MM.1S (cell line): Measurements from ENCODE around the gene FKBP2.

Experiments
- EZH2 ChIP-seq: fragments of 300-600 bp; sonication (generic); optimal IDR thresholded peaks from 2 replicates; pipeline ENCODE3; 2017; ENCODE audit warnings: low read depth, mild to moderate bottlenecking, antibody characterized with exemption, low read length, mixed read lengths
- EZH2phosphoT487 ChIP-seq: fragments of 300-600 bp; sonication (generic); IDR thresholded peaks from 2 replicates; pipeline ENCODE4 v1.6.1; 2018; ENCODE audit warnings: antibody characterized with exemption, low read length
- TF ChIP-seq, protein P1 (sequence below): fragments of 300-600 bp; sonication (generic); IDR thresholded peaks from 2 replicates; pipeline ENCODE4 v1.5.1; 2016; ENCODE audit warnings: antibody characterized with exemption, low read length, mixed read lengths

DNA sequence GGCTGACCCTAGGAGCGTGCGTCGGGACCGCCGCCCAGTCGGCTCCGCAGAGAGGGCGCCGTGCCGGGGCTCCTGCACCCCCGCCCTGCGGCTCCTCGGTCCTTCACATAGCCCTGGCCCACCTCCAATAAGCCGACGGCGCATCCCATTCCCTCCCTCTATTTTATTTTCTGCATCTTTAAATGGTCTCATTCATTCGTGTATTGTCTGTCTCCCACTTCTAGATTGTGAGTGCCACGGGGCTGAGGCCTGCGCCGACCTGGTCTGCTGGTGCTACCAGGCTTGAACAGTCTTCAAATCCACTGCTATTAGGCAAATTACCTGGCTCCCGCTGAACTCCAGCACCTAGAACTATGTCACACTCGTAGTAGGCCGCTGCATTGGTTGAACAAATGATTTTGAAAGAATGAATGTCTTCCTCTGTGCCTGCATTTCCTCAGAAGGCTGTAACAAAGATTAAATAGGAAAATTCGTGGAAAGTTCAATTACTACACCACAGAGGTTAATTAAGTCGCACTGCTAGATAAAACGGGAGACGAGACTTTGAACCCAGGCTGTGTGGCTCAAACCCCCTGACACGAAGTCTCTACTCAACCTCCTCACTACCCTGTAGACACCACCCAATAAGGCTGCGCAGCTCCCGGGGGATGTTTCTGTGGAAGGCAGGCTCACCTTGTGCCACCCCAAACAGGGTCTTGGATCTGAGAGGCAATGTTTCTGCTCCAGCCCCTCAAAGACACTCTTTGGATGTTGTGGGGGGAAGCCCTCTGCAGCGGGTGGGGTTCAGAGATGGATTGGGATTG is 7.0 kb downstream of the FKBP2 start:
- TF ChIP-seq EZH2: no peak
- TF ChIP-seq, protein P1, sequence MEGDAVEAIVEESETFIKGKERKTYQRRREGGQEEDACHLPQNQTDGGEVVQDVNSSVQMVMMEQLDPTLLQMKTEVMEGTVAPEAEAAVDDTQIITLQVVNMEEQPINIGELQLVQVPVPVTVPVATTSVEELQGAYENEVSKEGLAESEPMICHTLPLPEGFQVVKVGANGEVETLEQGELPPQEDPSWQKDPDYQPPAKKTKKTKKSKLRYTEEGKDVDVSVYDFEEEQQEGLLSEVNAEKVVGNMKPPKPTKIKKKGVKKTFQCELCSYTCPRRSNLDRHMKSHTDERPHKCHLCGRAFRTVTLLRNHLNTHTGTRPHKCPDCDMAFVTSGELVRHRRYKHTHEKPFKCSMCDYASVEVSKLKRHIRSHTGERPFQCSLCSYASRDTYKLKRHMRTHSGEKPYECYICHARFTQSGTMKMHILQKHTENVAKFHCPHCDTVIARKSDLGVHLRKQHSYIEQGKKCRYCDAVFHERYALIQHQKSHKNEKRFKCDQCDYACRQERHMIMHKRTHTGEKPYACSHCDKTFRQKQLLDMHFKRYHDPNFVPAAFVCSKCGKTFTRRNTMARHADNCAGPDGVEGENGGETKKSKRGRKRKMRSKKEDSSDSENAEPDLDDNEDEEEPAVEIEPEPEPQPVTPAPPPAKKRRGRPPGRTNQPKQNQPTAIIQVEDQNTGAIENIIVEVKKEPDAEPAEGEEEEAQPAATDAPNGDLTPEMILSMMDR: no peak
- no peak for TF ChIP-seq EZH2phosphoT487
